ENCODE data around the gene LPCAT1. TPM values are rescaled to one million over a fixed set of nuclear protein-coding genes. Genes with fewer than 3 reads are reported as not detected.

The LPCAT1 gene
- total RNA-seq, 1 donor from 2014 or later: 37.9 TPM

DNA sequence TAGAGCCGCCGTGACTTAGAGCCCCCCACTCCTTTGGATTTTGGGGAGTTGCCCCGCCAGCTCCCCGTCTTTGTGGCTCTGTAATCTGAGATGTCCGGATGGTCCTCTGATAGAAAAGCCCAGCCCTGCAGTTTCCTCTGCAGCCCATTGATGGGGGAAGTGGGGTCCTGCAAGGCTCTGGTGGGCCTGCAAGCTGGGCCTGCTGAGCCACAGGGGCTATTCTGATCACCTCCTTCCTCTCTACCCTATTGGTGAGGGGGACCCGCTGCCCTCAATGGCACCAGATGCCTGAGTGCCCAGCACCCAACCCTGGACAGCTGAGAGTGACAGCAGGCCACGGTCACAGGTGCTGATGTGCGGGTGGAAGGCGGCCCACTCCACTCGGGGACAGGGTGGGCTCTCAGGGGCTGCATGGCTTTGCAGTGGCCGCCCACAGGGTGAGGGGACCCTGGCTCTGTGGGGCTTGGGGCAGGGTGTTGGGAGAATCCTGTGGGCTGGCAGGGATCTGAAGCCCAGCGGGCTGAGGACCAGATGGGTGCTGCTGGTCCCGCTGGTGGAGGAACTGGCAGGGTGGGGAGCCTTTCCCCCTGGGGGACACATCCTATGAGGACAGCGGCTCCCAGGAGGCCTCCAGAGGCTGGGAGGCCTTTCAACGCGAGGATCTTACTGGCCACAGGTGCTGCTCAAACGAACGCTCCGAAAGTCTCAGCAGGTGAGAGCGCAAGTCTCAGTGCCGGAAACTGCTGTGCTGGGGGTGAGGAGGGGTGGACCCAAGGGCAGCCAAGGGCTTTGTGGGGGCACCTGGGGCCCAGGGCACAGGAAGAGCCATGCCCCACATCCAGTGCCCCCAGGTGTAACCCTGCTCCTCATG lies 30.0 kb upstream of the LPCAT1 start:
- TF ChIP-seq, protein P1, sequence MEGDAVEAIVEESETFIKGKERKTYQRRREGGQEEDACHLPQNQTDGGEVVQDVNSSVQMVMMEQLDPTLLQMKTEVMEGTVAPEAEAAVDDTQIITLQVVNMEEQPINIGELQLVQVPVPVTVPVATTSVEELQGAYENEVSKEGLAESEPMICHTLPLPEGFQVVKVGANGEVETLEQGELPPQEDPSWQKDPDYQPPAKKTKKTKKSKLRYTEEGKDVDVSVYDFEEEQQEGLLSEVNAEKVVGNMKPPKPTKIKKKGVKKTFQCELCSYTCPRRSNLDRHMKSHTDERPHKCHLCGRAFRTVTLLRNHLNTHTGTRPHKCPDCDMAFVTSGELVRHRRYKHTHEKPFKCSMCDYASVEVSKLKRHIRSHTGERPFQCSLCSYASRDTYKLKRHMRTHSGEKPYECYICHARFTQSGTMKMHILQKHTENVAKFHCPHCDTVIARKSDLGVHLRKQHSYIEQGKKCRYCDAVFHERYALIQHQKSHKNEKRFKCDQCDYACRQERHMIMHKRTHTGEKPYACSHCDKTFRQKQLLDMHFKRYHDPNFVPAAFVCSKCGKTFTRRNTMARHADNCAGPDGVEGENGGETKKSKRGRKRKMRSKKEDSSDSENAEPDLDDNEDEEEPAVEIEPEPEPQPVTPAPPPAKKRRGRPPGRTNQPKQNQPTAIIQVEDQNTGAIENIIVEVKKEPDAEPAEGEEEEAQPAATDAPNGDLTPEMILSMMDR (IDR thresholded peaks at IDR 0.05): no peak
- peak; percentile 78 for DNase-seq (ENCODE audit: extremely low spot score, unreplicated experiment)
- Mint-ChIP-seq H3K36me3 (ENCODE audit: unreplicated experiment) (no peaks in the 10 kb centered on the region), H3K27ac (ENCODE audit: unreplicated experiment) (no peak overlapping the region), H3K9me3 (ENCODE audit: unreplicated experiment) (no peaks in the 10 kb centered on the region), H3K4me1 (ENCODE audit: unreplicated experiment) (peaks cover 34% of the 10 kb centered on the region), H3K4me3 (ENCODE audit: unreplicated experiment) (no peak overlapping the region), H3K27me3 (ENCODE audit: unreplicated experiment) (peaks cover 59% of the 10 kb centered on the region)

DNA sequence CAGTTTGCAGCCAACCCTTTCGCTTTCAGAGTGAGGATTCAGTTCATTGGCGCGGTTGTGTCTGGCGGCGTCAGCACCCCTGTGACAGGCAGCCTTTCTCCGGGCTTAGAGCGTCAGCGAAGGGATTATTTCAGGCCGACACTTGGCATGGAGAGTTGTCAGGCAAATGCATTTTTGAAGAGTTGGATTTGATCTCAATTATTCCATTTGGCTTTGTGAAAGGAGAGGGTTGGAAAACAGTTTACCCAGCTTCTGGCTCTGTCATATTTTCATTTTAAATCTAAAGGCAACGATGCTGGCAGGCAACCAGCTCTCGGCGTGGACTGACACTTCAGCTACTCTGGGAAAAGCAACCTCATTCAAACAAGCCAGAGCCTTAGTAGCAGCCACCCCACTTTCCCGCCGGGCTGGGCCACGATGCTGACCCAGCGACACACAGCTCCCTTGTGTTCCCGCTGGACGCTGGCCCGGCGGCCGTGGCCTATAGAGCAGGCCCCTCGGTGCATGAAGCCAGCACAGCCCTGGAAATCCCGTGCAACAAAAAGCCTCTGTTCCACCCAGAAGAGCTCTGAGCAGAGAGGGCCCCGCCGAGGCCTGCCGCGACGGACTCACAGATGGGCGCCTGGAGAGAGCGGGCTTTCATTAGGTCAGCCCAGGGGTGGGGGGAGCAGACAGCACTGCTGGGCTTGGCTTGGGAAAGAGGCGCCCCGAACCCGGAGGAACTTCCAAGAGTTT lies 28.9 kb upstream of the LPCAT1 start:
- H3K27me3 Mint-ChIP-seq (ENCODE audit: unreplicated experiment): peaks cover 60% of the 10 kb centered on the region
- no peaks in the 10 kb centered on the region for H3K36me3 Mint-ChIP-seq (ENCODE audit: unreplicated experiment)
- TF ChIP-seq, protein P1 (IDR thresholded peaks at IDR 0.05): no peak
- no peak overlapping the region for H3K27ac Mint-ChIP-seq (ENCODE audit: unreplicated experiment)
- H3K9me3 Mint-ChIP-seq (ENCODE audit: unreplicated experiment): no peaks in the 10 kb centered on the region
- DNase-seq (ENCODE audit: extremely low spot score, unreplicated experiment): peak; percentile 77
- H3K4me3 Mint-ChIP-seq (ENCODE audit: unreplicated experiment): no peak overlapping the region
- H3K4me1 Mint-ChIP-seq (ENCODE audit: unreplicated experiment): peaks cover 34% of the 10 kb centered on the region

DNA sequence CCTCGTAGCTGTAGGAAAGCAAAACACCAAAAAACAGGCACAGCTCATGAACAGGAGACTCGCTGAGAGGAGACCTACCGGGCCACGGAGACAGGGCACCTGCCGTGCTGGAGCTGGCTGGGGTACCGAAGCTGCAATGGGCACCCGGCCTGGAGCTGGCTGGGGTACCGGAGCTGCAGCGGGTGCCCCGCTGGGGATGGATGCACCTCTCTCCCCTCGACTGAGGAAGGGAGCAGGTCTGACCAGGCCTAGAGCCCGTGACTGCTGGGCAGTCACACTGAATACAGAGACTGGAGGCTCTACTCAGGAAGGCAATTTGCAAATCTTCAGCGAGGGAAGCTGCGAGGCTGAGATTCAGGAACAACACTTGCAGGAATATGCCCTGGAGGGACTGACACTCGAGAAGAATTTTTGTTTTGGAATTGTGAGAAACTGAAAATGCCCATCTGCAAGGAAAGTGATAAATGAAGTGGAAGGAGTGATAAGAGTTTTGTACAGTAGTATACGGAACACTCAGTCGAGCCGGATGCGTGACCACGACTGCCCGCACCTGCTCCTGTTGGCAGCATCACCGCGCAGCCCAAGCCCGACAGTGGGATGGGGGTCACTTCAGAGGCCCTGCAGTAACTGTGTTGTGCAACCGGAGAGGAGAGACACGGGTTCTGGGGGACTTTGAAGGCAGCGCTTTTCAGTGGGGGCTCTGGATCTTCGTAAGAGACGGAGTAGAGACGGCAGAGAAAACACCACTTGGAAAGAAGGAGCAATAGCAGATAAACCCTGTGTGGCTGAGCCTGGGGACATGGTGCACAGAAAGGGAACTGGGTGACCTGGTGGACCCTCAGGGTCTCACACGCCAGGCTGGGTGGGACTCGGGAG lies 27.9 kb upstream of the LPCAT1 start:
- Mint-ChIP-seq H3K4me1 (ENCODE audit: unreplicated experiment) (peaks cover 34% of the 10 kb centered on the region), H3K9me3 (ENCODE audit: unreplicated experiment) (no peaks in the 10 kb centered on the region), H3K4me3 (ENCODE audit: unreplicated experiment) (no peak overlapping the region), H3K27ac (ENCODE audit: unreplicated experiment) (no peak overlapping the region), H3K27me3 (ENCODE audit: unreplicated experiment) (peaks cover 71% of the 10 kb centered on the region), H3K36me3 (ENCODE audit: unreplicated experiment) (no peaks in the 10 kb centered on the region)
- TF ChIP-seq, protein P1 (IDR thresholded peaks at IDR 0.05): no peak
- DNase-seq (ENCODE audit: extremely low spot score, unreplicated experiment): peak; percentile 74

DNA sequence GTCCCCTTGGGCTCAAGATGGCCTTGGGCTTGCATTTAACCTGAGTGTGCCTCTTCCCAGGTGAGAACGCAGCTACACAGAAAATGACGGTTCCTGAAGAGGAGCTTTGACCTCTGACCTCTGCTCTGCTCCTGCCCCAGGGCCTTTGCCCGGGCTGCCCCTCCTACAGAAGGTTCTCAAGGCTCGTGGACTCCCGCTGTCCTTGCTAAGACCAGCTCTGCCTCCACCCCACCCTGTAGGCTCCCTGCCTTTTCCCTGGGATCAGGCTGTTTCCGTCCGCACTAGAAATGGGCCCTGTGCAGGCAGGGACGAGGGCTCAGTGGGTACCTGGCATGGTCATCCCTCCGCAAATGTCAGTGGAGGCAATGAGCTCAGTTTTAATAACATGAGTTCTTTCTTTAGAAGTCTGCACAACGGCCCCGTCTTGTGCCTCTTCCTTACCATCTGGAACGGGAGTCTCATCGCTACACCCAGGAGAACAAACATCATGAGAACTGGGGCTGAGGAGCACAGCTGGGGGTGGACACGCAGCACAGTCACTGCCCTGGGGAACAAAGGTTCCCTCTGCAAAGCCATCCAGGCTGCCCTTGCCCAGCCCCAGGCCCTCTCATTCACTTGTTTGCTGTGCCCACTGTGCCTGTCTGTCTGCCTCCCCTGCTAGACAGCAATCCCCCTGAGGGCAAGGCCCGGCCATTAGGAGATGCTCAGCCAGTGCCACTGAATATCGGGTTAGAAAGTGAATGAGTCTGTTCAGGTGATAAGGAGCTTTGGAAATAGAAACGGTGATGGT lies 26.7 kb upstream of the LPCAT1 start:
- H3K36me3 Mint-ChIP-seq (ENCODE audit: unreplicated experiment): no peaks in the 10 kb centered on the region
- DNase-seq (ENCODE audit: extremely low spot score, unreplicated experiment): peak; percentile 81
- no peaks in the 10 kb centered on the region for H3K9me3 Mint-ChIP-seq (ENCODE audit: unreplicated experiment)
- peaks cover 28% of the 10 kb centered on the region for H3K4me1 Mint-ChIP-seq (ENCODE audit: unreplicated experiment)
- H3K27ac Mint-ChIP-seq (ENCODE audit: unreplicated experiment): no peak overlapping the region
- H3K4me3 Mint-ChIP-seq (ENCODE audit: unreplicated experiment): no peak overlapping the region
- TF ChIP-seq, protein P1 (IDR thresholded peaks at IDR 0.05): no peak
- peaks cover 82% of the 10 kb centered on the region for H3K27me3 Mint-ChIP-seq (ENCODE audit: unreplicated experiment)
